OCI-LY7 (cell line): ENCODE measurements around the gene KRTAP9-2.

ENCODE experiments used
- EZH2phosphoT487 ChIP-seq: fragments of 200-600 bp; sonication (generic); IDR thresholded peaks from 2 replicates; pipeline ENCODE4 v1.6.1; 2018; ENCODE audit warnings: low read depth, borderline replicate concordance, mild to moderate bottlenecking, mixed run types, antibody characterized with exemption, low read length, moderate library complexity, mixed read lengths
- TF ChIP-seq, protein P1 (sequence below): fragments of 200-600 bp; sonication (generic); conservative IDR thresholded peaks from 2 replicates; pipeline ENCODE4 v1.5.1; 2014; ENCODE audit warnings: mild to moderate bottlenecking, antibody characterized with exemption, low read length, moderate library complexity, mixed read lengths

DNA sequence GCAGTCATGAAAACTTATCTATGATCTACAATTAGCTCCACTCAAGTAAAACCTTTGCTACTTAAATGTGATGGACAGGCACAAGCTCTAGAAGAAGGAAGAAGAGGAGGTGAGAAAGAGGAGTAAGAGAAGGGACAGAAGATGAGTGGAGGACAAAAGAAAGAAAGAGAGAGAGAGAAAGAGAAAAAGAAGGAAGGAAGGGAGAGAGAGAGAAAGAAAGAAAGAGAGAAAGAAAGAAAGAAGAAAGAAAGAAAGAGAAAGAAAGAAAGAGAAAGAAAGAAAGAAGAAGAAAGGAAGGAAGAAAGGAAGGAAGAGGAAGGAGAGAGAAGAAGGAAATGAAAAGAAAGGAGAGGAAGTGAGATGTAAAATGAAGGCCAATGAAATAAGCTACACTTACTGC, 3.6 kb downstream of the KRTAP9-2 start:
- TF ChIP-seq, protein P1, sequence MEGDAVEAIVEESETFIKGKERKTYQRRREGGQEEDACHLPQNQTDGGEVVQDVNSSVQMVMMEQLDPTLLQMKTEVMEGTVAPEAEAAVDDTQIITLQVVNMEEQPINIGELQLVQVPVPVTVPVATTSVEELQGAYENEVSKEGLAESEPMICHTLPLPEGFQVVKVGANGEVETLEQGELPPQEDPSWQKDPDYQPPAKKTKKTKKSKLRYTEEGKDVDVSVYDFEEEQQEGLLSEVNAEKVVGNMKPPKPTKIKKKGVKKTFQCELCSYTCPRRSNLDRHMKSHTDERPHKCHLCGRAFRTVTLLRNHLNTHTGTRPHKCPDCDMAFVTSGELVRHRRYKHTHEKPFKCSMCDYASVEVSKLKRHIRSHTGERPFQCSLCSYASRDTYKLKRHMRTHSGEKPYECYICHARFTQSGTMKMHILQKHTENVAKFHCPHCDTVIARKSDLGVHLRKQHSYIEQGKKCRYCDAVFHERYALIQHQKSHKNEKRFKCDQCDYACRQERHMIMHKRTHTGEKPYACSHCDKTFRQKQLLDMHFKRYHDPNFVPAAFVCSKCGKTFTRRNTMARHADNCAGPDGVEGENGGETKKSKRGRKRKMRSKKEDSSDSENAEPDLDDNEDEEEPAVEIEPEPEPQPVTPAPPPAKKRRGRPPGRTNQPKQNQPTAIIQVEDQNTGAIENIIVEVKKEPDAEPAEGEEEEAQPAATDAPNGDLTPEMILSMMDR, result no peak
- no peak for TF ChIP-seq EZH2phosphoT487
